Loucy (cell line): ENCODE data around the gene MATN4.

ENCODE experiments used
- H2AFZ ChIP-seq: fragments of 200-600 bp; sonication (generic); 2 replicates; pipeline ENCODE4 v1.6.0; 2016; ENCODE audit warnings: antibody characterized with exemption, mild to moderate bottlenecking, low read length, moderate library complexity
- H3F3A ChIP-seq: fragments of 200-600 bp; 2 replicates; pipeline ENCODE4 v1.6.0; 2016; ENCODE audit warnings: antibody characterized with exemption, low read depth, mild to moderate bottlenecking
- H3K27me3 ChIP-seq: fragments of 200-600 bp; sonication (generic); 2 replicates; pipeline ENCODE4 v1.6.1; 2014; ENCODE audit warnings: low read length, mild to moderate bottlenecking; ENCODE audit not compliant: insufficient read depth, poor library complexity, severe bottlenecking
- H3K36me3 ChIP-seq: fragments of 200-600 bp; sonication (generic); 2 replicates; pipeline ENCODE4 v1.6.1; 2016; ENCODE audit warnings: low read length; ENCODE audit not compliant: insufficient read depth
- H3K4me1 ChIP-seq: fragments of 200-600 bp; sonication (generic); 2 replicates; pipeline ENCODE4 v1.5.1; 2014; ENCODE audit warnings: low read length, mild to moderate bottlenecking; ENCODE audit not compliant: insufficient read depth, poor library complexity, severe bottlenecking
- H3K4me2 ChIP-seq: fragments of 200-600 bp; sonication (generic); 2 replicates; pipeline ENCODE4 v1.6.0; 2014; ENCODE audit warnings: antibody characterized with exemption, low read length, low read depth, mild to moderate bottlenecking; ENCODE audit not compliant: poor library complexity, severe bottlenecking
- H3K4me3 ChIP-seq: fragments of 200-600 bp; sonication (generic); 2 replicates; pipeline ENCODE4 v1.5.1; 2014; ENCODE audit warnings: low read length, mild to moderate bottlenecking, mixed read lengths; ENCODE audit not compliant: poor library complexity, severe bottlenecking
- H3K79me2 ChIP-seq: fragments of 200-600 bp; sonication (generic); 2 replicates; pipeline ENCODE4 v1.6.1; 2014; ENCODE audit warnings: low read length; ENCODE audit not compliant: insufficient read depth
- H3K9ac ChIP-seq: fragments of 200-600 bp; sonication (generic); 2 replicates; pipeline ENCODE4 v1.6.0; 2014; ENCODE audit warnings: mild to moderate bottlenecking, low read depth, low read length, moderate library complexity; ENCODE audit not compliant: poor library complexity, severe bottlenecking
- H3K9me2 ChIP-seq: fragments of 200-600 bp; sonication (generic); replicated peaks from 2 replicates; pipeline ENCODE4 v1.6.1; 2016; ENCODE audit warnings: low read depth, low read length, mixed read lengths
- H3K9me3 ChIP-seq: fragments of 200-600 bp; sonication (generic); 2 replicates; pipeline ENCODE4 v1.6.1; 2014; ENCODE audit warnings: mild to moderate bottlenecking, antibody characterized with exemption, low read length, low read depth; ENCODE audit not compliant: insufficient read depth
- H4K20me1 ChIP-seq: fragments of 200-600 bp; sonication (generic); 2 replicates; pipeline ENCODE4 v1.6.0; 2014; ENCODE audit warnings: antibody characterized with exemption, low read length, mild to moderate bottlenecking; ENCODE audit not compliant: insufficient read depth, poor library complexity, severe bottlenecking
- EZH2phosphoT487 ChIP-seq: fragments of 200-600 bp; IDR thresholded peaks from 2 replicates; pipeline ENCODE4 v1.6.1; 2018; ENCODE audit warnings: antibody characterized with exemption, mild to moderate bottlenecking, moderate library complexity, borderline replicate concordance
- TF ChIP-seq, protein P1 (sequence below): fragments of 200-600 bp; sonication (generic); conservative IDR thresholded peaks from 2 replicates; pipeline ENCODE4 v1.5.1; 2014; ENCODE audit warnings: mild to moderate bottlenecking, antibody characterized with exemption, low read length

MATN4 gene

DNA sequence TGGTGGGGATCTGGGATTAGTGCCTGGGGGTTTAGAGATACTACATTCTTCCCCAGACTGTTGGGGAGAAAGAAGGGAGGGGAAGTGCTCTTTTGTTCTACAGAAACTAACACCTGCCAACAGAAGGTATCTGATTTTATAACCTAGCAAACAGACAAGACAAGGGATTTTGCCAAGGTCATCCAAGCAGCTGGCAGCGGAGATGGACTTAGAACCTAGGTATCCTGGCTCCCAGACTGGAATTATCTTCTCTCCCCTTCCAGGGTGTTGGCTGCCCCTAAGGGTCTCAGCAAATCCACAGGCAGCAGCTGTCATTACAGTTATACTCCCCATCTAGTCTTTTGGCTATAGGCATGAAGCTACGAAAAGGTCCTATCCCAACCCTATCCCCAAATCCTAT lies 31.7 kb upstream of the MATN4 start:
- H3K9me2 ChIP-seq: no peaks in the 10 kb centered on the region
- no peak overlapping the region for H2AFZ ChIP-seq
- no peak overlapping the region for H3K9ac ChIP-seq
- H3K4me2 ChIP-seq: no peak overlapping the region
- no peaks in the 10 kb centered on the region for H3K9me3 ChIP-seq
- no peaks in the 10 kb centered on the region for H4K20me1 ChIP-seq
- no peak for TF ChIP-seq EZH2phosphoT487
- TF ChIP-seq, protein P1, sequence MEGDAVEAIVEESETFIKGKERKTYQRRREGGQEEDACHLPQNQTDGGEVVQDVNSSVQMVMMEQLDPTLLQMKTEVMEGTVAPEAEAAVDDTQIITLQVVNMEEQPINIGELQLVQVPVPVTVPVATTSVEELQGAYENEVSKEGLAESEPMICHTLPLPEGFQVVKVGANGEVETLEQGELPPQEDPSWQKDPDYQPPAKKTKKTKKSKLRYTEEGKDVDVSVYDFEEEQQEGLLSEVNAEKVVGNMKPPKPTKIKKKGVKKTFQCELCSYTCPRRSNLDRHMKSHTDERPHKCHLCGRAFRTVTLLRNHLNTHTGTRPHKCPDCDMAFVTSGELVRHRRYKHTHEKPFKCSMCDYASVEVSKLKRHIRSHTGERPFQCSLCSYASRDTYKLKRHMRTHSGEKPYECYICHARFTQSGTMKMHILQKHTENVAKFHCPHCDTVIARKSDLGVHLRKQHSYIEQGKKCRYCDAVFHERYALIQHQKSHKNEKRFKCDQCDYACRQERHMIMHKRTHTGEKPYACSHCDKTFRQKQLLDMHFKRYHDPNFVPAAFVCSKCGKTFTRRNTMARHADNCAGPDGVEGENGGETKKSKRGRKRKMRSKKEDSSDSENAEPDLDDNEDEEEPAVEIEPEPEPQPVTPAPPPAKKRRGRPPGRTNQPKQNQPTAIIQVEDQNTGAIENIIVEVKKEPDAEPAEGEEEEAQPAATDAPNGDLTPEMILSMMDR: no peak
- H3K27me3 ChIP-seq: no peaks in the 10 kb centered on the region
- H3K4me1 ChIP-seq: peaks cover 15% of the 10 kb centered on the region
- H3K36me3 ChIP-seq: no peaks in the 10 kb centered on the region
- no peaks in the 10 kb centered on the region for H3F3A ChIP-seq
- no peaks in the 10 kb centered on the region for H3K79me2 ChIP-seq
- H3K4me3 ChIP-seq: no peak overlapping the region

DNA sequence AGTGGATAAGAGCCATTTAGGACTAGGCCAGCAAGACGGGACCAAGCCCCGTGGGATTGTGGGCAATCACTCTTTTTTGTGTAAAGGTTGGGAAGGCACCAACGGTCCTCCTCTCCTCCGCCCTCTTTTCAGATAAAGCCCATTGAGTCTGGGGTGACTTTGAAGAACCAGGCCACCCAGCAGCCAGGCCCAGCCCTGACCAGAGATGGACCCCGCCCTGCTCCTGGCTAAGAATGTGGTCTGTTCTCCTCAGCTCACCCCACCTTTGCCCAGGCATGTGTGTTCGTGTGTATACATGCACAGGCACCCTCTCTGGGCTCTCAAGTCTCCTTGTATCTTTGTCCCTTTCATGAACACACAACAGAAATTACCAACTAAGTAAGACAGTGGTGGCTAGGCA lies 31.0 kb upstream of the MATN4 start:
- Histone ChIP-seq H3K4me2 (no peak overlapping the region), H3K79me2 (no peaks in the 10 kb centered on the region), H3K9me3 (no peaks in the 10 kb centered on the region), H3F3A (no peaks in the 10 kb centered on the region), H3K4me3 (no peak overlapping the region), H3K9me2 (no peaks in the 10 kb centered on the region), H2AFZ (no peak overlapping the region), H3K4me1 (peaks cover 9% of the 10 kb centered on the region), H3K9ac (no peak overlapping the region), H3K27me3 (no peaks in the 10 kb centered on the region), H3K36me3 (no peaks in the 10 kb centered on the region), H4K20me1 (no peaks in the 10 kb centered on the region)
- no peak for TF ChIP-seq EZH2phosphoT487
- TF ChIP-seq, protein P1: no peak

DNA sequence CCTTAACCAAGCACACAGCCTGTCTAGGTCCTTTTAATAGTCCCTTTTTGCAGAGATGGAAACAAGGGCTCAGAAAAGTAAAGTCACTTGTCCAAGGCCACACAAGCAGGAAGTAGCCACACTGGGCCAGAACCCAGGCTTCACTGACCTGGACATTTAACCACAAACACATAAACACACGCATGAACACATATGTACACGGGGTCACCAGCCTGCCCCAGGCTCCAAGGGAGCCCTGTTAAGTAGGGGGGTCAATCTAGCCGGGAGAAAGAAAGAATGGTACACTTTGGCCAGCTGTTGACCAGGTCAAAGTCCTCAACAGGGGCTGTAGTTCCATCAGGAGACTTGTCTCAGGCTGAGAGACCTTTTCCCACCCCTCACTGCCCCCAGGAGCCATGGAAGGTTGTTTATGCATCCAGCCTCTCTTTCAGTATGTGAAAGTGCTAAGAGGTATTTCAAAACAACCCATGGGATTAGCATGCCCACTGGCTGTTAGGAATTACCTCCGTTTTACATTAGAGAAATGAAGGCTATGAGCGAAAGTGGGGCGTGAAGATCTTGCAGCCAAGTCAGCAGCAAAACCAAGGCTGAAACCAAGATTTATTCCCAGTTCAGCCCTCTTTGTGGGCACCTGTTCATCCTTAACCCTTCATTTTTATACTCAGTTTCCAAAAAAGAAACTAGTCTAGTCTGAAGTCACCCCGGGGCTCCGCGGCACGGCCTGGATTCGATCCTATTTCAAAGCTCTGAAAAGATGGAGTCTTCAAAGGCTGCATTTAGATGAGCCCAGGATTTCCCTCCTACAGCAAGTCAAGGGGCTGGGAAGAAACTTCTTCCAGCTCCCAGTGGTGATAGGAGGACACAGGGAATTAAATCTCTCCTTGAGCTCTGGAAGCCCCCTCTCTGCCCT lies 30.3 kb upstream of the MATN4 start:
- no peaks in the 10 kb centered on the region for H3K9me3 ChIP-seq
- no peaks in the 10 kb centered on the region for H3K79me2 ChIP-seq
- H3K27me3 ChIP-seq: no peaks in the 10 kb centered on the region
- TF ChIP-seq, protein P1: no peak
- TF ChIP-seq EZH2phosphoT487: no peak
- no peaks in the 10 kb centered on the region for H3F3A ChIP-seq
- no peak overlapping the region for H3K4me3 ChIP-seq
- H3K4me2 ChIP-seq: no peak overlapping the region
- H3K4me1 ChIP-seq: peaks cover 5% of the 10 kb centered on the region
- H4K20me1 ChIP-seq: no peaks in the 10 kb centered on the region
- no peak overlapping the region for H3K9ac ChIP-seq
- no peaks in the 10 kb centered on the region for H3K36me3 ChIP-seq
- no peaks in the 10 kb centered on the region for H3K9me2 ChIP-seq
- H2AFZ ChIP-seq: no peak overlapping the region
